ENCODE measurements around the gene SLC43A3. TPM values are rescaled to one million over a fixed set of nuclear protein-coding genes. Genes with fewer than 3 reads are reported as not detected.

SLC43A3 gene
- total RNA-seq (10 to 100 TPM; 17.0 to 47.2 (median 36.3) TPM), polyA plus RNA-seq (10 to 100 TPM; 21.2 to 69.3 TPM)
- long read RNA-seq, donor 1, transcript SLC43A3-203 (14 exons, 2,617 nt), result major isoform, 94 of 204 reads
- long read RNA-seq, donor 1, partial matches to known transcripts, result 23 of 204 reads
- long read RNA-seq, donor 1, other reads (novel, unspliced or antisense), result 82 of 204 reads
- long read RNA-seq, donor 2, partial matches to known transcripts, result 0 of 1 reads
- long read RNA-seq, donor 2, other reads (novel, unspliced or antisense), result 0 of 1 reads
- long read RNA-seq, donor 3, transcript SLC43A3-203 (14 exons, 2,617 nt), result major isoform, 29 of 88 reads
- long read RNA-seq, donor 3, partial matches to known transcripts, result 11 of 88 reads
- long read RNA-seq, donor 3, other reads (novel, unspliced or antisense), result 45 of 88 reads

- DNase-seq, result peak; percentile 83 to 86 (median 85)
- peak within 1 kb of the TSS; percentile 93 to 98 for H3K27ac ChIP-seq
- TF ChIP-seq POLR2A (IDR thresholded peaks at IDR 0.05), result peak; percentile 71
- TF ChIP-seq EP300 (IDR thresholded peaks at IDR 0.05), result no peak
- TF ChIP-seq CTCF (IDR thresholded peaks at IDR 0.05), result peak in 1 of 3 donors; percentile 16
- intact Hi-C loops (cut with DNase I), result loop anchor here in 2 of 4 donors (5.0 to 10.0 kb wide), 2 partner anchors 92 to 1150 kb away; partner anchors contain the start of genes LPXN (in 1 of the 2), P2RX3 (in 1 of the 2), SSRP1 (in 1 of the 2) and ZFP91 (in 1 of the 2)
- no peaks in the 10 kb centered on the region for H3K36me3 ChIP-seq
- 1 to 2% (median 1%) methylated on average over 38 to 39 of the region's 39 CpGs for WGBS, 3 donors
- no peaks in the 10 kb centered on the region for H3K9me3 ChIP-seq
- H3K27me3 ChIP-seq, result no peaks in the 10 kb centered on the region
- peak within 1 kb of the TSS; percentile 57 for H3K4me3 ChIP-seq
- peaks cover 23% of the 10 kb centered on the region for H3K4me1 ChIP-seq (ENCODE audit: insufficient read depth)
These were observed at the start of gene SLC43A3 for GRCh38 chr11:57426929-57427726. TSS of gene SLC43A3 (minus strand) at chr11:57427121. CDS start at chr11:57426172, 949 bp downstream.

GRCh38 chr11:57476047-57476756 is 49.3 kb upstream of the SLC43A3 start:
- intact Hi-C loops (cut with DNase I), result no loop called here
- WGBS, 3 donors, result 2 to 12% (median 2%) methylated on average over 45 to 80 of the region's 80 CpGs
- DNase-seq, result peak; percentile 56 to 80 (median 73)
- Histone ChIP-seq H3K9me3 (no peaks in the 10 kb centered on the region), H3K27ac (no peak overlapping the region), H3K27me3 (no peaks in the 10 kb centered on the region), H3K4me3 (peak overlapping the region; percentile 48), H3K36me3 (no peaks in the 10 kb centered on the region), H3K4me1 (ENCODE audit: insufficient read depth) (peaks cover 5% of the 10 kb centered on the region)
- no peak for TF ChIP-seq EP300 (IDR thresholded peaks at IDR 0.05)
- no peak for TF ChIP-seq POLR2A (IDR thresholded peaks at IDR 0.05)
- no peak for TF ChIP-seq CTCF (IDR thresholded peaks at IDR 0.05)

- Histone ChIP-seq H3K27me3 (no peaks in the 10 kb centered on the region), H3K36me3 (no peaks in the 10 kb centered on the region), H3K9me3 (no peaks in the 10 kb centered on the region), H3K4me1 (ENCODE audit: insufficient read depth) (peaks cover 5% of the 10 kb centered on the region), H3K4me3 (peak overlapping the region; percentile 48), H3K27ac (no peak overlapping the region)
- TF ChIP-seq CTCF (IDR thresholded peaks at IDR 0.05) (no peak), EP300 (IDR thresholded peaks at IDR 0.05) (no peak), POLR2A (IDR thresholded peaks at IDR 0.05) (no peak)
- DNase-seq, result no peak
- 61 to 74% (median 62%) methylated on average over 5 of the region's 5 CpGs for WGBS, 3 donors
- intact Hi-C loops (cut with DNase I), result no loop called here
These were observed 48.7 kb upstream of the SLC43A3 start for GRCh38 chr11:57475671-57476046.

DNA sequence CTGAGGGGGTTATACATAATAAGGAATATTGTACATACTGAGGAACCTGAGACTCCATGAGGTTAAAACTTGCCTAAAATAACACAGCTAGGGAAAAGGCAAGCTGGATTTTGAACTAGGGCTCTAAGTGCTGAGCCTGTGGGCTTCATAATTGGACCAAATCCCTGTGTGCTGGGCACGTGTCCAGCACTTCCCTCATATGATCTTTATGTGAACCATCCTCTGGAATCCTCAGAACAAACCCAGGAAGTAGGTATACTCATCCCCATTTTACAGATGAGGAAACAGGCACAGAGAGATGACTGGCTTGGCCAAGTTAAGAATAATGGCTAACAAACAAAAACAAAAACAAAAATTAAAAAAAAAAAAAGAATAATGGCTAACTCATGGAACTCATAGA is 48.3 kb upstream of the SLC43A3 start:
- intact Hi-C loops (cut with DNase I), result no loop called here
- 46 to 61% (median 58%) methylated on average over 1 of the region's 1 CpG for WGBS, 3 donors
- Histone ChIP-seq H3K36me3 (no peaks in the 10 kb centered on the region), H3K27me3 (no peaks in the 10 kb centered on the region), H3K4me3 (no peak overlapping the region), H3K4me1 (ENCODE audit: insufficient read depth) (peaks cover 5% of the 10 kb centered on the region), H3K9me3 (no peaks in the 10 kb centered on the region), H3K27ac (no peak overlapping the region)
- no peak for DNase-seq
- no peak for TF ChIP-seq EP300 (IDR thresholded peaks at IDR 0.05)

Data from ovary (tissue), 10 donors.